ENCODE data around the gene KIF19.

- TF ChIP-seq EZH2 (IDR thresholded peaks at IDR 0.05; ENCODE audit: borderline replicate concordance, low read length): no peak
- no peak for TF ChIP-seq CTCF (conservative IDR thresholded peaks at IDR 0.05 in 1 of 2, IDR thresholded peaks at IDR 0.05 in 1 of 2; ENCODE audit: extremely low read depth in 1 of 2, insufficient read depth in 1 of 2, low read depth in 1 of 2, low read length in 2 of 2)
Observed at GRCh38 chr17:74357466-74357809, 31.4 kb downstream of the KIF19 start.
